RWPE1 (cell line): ENCODE data around the gene BUB1B.
"Not testable (repeated sequence)": the region's sequence is repeated elsewhere in the genome, so short reads cannot be mapped to it uniquely, and the experiment has no call there.

Experiments
- CTCF ChIA-PET: fragments of 350-600 bp; sonication (Branson Sonifier 250); formaldehyde crosslinking; extraction: SDS; loops from one replicate; lab custom pipeline; 2021; lab: Yijun Ruan, JAX
- POLR2A ChIA-PET: fragments of 400-600 bp; formaldehyde crosslinking; extraction: SDS; loops from one replicate; lab custom pipeline; 2020; ENCODE audit warnings: antibody characterized with exemption; ENCODE audit not compliant: low non-redundant PET; lab: Yijun Ruan, JAX
- DNase-seq: peaks from one replicate; pipeline ENCODE4 v3.0.0; 2012; ENCODE audit warnings: low spot score
- H3K27ac ChIP-seq: fragments of 450-650 bp; 2 replicates; pipeline ENCODE4 v1.5.1; 2017
- TF ChIP-seq, protein P1 (sequence below): fragments of 450-650 bp; conservative IDR thresholded peaks from 2 replicates; pipeline ENCODE4 v1.5.1; 2017; ENCODE audit warnings: low read depth, mild to moderate bottlenecking

Gene BUB1B

DNA sequence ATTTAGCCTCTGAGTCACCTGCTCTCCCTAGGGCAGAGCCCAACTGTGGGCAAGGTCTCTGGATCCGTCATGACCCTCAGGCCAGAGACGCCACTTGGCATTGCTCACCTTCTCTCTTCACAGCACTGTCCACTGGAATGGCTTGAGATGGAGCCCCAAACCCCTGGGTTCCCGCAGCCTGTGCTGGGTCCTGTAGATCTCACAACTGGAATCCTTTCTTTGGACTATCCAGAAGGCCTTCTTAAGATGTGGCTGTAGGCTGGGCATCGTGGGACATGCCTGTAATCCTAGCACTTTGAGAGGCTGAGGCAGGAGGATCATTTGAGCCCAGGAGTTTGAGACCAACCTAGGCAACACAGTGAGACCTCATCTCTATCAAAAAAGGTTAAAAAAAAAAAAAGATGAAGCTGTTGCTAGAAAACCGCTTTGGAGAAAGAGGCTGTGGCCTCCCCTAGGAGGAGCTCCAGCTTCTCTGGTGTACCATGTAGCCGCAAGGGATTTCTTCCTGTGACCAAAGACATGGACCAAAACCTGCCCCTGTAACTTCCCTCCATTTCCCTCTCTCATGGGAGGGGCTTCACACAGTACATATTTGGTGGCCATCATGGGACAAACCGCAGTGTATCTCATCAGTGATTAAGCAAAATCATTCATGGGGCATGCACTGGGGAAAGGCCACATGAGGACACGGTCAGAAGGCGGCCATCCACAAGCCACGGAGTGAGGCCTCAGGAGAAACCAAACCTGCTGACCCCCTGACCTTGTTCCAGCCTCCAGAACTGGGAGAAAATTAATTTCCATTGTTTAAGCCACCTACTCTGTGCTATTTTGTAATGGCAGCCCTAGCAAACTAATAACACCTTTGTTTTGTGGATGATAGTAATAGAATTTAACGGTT is 23.3 kb upstream of the BUB1B start:
- H3K27ac ChIP-seq, result no peak overlapping the region
- ChIA-PET CTCF (no interaction called here), POLR2A (no interaction called here)
- TF ChIP-seq, protein P1, sequence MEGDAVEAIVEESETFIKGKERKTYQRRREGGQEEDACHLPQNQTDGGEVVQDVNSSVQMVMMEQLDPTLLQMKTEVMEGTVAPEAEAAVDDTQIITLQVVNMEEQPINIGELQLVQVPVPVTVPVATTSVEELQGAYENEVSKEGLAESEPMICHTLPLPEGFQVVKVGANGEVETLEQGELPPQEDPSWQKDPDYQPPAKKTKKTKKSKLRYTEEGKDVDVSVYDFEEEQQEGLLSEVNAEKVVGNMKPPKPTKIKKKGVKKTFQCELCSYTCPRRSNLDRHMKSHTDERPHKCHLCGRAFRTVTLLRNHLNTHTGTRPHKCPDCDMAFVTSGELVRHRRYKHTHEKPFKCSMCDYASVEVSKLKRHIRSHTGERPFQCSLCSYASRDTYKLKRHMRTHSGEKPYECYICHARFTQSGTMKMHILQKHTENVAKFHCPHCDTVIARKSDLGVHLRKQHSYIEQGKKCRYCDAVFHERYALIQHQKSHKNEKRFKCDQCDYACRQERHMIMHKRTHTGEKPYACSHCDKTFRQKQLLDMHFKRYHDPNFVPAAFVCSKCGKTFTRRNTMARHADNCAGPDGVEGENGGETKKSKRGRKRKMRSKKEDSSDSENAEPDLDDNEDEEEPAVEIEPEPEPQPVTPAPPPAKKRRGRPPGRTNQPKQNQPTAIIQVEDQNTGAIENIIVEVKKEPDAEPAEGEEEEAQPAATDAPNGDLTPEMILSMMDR, result no peak
- no peak for DNase-seq

DNA sequence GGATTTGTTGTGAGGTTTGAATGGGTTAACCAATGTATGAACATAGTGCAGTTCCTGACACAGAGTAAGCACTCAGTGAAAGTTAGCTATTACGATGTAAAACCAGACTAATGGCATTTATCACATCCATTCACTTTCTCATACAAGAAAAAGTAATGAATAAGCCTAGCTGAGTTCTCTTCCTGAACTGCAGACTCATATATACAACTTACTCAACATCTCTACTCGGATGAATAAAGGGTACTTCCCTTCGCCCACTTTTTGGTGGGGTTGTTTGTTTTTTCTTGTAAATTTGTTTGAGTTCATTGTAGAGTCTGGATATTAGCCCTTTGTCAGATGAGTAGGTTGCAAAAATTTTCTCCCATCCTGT is 22.7 kb upstream of the BUB1B start:
- POLR2A ChIA-PET, H3K27ac ChIP-seq, DNase-seq, CTCF ChIA-PET: not testable (repeated sequence)

DNA sequence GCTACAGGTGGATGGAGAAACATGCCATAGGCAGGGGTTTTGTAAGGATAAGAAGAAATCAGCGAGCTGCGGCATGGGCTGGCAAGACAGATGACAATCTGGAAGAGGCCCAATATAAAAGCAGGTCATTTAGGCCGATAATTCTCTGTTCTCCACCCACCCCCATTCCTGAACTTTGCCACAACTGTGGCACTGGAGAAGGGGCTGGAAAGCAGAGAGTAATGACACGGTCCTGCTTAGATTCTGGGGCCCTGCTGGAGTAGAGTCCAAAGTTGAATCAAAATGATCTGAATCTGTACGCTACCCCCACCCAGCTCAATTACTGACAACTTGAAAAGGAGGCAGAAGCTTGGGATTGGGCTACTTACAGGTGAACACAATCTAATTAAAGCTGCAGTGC is 18.4 kb upstream of the BUB1B start:
- CTCF ChIA-PET, result interaction anchor here (0.7 kb wide), 1 partner anchor 104 kb away, joined by 3 read pairs; no protein-coding TSS in a partner anchor

DNA sequence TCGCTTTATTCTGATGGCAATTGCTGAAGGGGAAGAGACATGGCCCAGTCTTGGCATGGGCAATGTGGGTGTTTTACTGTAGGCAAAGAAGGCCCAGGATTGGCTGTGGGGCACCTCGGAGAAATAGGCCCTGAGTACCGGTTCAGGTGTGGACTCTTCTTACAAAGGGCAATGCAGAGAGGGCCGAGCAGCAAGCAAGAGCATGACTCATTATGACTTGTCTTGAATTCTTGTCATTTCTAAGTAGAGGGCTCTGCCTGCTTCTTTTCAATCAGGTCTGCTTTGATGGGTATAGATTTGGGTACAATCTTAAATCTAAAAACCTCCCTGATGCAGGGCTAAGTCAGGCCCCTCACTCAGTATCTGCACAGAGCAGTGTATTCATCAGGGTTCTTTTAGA is 14.8 kb upstream of the BUB1B start:
- CTCF ChIA-PET, result no interaction called here
- DNase-seq, result peak; percentile 70
- POLR2A ChIA-PET, result no interaction called here
- TF ChIP-seq, protein P1, result no peak
- H3K27ac ChIP-seq, result no peak overlapping the region

More for the DNA sequence above, 18.4 kb upstream of the BUB1B start:
- POLR2A ChIA-PET, result no interaction called here
- TF ChIP-seq, protein P1, result no peak
- DNase-seq, result no peak
- no peak overlapping the region for H3K27ac ChIP-seq

DNA sequence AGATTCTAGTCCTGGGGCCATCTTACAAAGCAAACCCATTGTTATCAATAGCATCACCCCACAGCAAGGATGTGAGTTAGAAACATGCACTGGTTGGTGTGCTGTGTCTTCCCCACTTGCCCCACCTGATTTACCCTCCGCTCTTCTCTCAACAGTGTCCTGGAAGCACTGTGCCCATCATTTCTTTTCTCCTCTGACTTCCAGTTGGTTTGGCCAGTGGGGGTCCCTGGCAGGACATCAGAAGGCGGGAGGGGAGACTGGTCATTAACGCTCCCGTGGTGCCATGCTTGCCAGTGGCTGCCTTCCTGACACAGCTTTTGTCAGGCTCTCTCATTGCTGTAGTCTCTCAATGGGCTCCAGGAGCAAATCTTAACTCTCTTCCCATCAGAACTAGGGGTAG is 11.5 kb upstream of the BUB1B start:
- DNase-seq, result no peak
- ChIA-PET CTCF (no interaction called here), POLR2A (no interaction called here)
- TF ChIP-seq, protein P1, result no peak
- H3K27ac ChIP-seq, result no peak overlapping the region

DNA sequence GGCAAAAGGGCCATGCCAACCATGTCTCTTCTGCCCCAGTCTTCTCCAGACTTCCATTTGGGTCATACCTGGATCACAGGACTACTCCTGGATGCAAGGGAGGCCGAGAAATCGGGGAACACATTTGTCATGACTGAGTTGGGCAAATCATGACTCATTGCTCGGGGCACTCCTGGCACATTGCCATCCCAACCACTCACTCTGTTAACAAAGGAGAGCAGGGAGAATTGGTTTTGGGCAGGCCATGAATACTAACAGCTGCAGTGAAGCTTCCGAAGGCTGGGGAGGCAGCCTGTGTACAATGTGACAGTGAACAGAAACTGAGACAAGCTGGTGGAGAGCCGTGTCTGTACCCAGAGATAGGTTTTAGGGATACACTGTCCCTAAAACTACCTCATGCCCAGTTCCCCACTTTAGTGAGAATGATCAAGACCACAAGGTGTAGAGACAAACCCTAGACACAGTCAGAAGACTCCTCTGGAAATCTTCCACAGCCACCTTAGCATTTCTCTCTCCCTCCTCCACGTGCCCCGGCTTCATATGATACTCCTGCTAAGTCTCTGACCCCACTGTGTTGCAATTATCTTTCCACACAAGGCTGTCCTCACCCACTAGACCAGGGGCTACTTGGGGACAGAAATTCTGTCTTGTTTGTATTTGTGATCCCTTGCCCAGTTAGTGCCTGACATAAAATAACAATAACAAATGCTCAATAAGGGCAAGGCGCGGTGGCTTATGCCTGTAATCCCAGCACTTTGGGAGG is 10.5 kb upstream of the BUB1B start:
- TF ChIP-seq, protein P1, result no peak
- ChIA-PET POLR2A (no interaction called here), CTCF (interaction anchor here (0.6 kb wide), 1 partner anchor 43 kb away, joined by 3 read pairs; no protein-coding TSS in a partner anchor)
- H3K27ac ChIP-seq, result peak overlapping the region; percentile 54
- DNase-seq, result peak; percentile 88
